Keratinocyte (primary cell): Measurements from ENCODE around the gene MAD1L1. TPM values are rescaled to one million over a fixed set of nuclear protein-coding genes. Genes with fewer than 3 reads are reported as not detected.
"Not testable (repeated sequence)": the region's sequence is repeated elsewhere in the genome, so short reads cannot be mapped to it uniquely, and the experiment has no call there.

Source experiments
- DNase-seq: peaks from one replicate; pipeline ENCODE4 v3.0.0-alpha.2; 2011; ENCODE audit warnings: low read depth, missing footprints, low spot score
- FAIRE-seq: peaks from 2 replicates; lab custom pipeline; 2011; peaks lifted over from hg19 to GRCh38; lab: Jason Lieb, UNC
- H2AFZ ChIP-seq: 2 replicates; pipeline ENCODE4 v1.6.0; 2012; ENCODE audit warnings: low read length, control low read depth, inconsistent platforms; ENCODE audit not compliant: control insufficient read depth
- H3K27ac ChIP-seq: 2 replicates; pipeline ENCODE4 v1.5.1; 2011; ENCODE audit warnings: low read length; ENCODE audit not compliant: control insufficient read depth, insufficient read depth
- H3K27me3 ChIP-seq: 3 replicates; pipeline ENCODE4 v1.6.0; 2011; ENCODE audit warnings: low read length; ENCODE audit not compliant: control insufficient read depth, insufficient read depth; ENCODE audit errors: extremely low read depth
- H3K36me3 ChIP-seq, 2 experiments: 2 replicates in 1 of 2; 3 replicates in 1 of 2; pipeline ENCODE4 v1.5.1; 2011; ENCODE audit warnings: low read length in 2 of 2, mild to moderate bottlenecking in 1 of 2; ENCODE audit not compliant: control insufficient read depth in 2 of 2, insufficient read depth in 2 of 2; ENCODE audit errors: extremely low read depth in 1 of 2
- H3K4me1 ChIP-seq: 3 replicates; pipeline ENCODE4 v1.5.1; 2011; ENCODE audit warnings: low read length; ENCODE audit not compliant: control insufficient read depth, insufficient read depth; ENCODE audit errors: extremely low read depth
- H3K4me2 ChIP-seq: 3 replicates; pipeline ENCODE4 v1.6.0; 2011; ENCODE audit warnings: low read depth, low read length; ENCODE audit not compliant: control insufficient read depth, insufficient read depth; ENCODE audit errors: extremely low read depth
- H3K4me3 ChIP-seq, 3 experiments: fragments of 200-600 bp in 1 of 3; sonication (generic) in 1 of 3; 2 replicates in 2 of 3; 3 replicates in 1 of 3; pipeline ENCODE4 v1.5.1; 2011 to 2016; ENCODE audit warnings: low read length in 3 of 3, mild to moderate bottlenecking in 3 of 3, control low read depth in 2 of 3, inconsistent platforms in 1 of 3, low read depth in 1 of 3, mixed read lengths in 1 of 3, mixed run types in 1 of 3, moderate library complexity in 1 of 3; ENCODE audit not compliant: control insufficient read depth in 2 of 3, insufficient read depth in 2 of 3; ENCODE audit errors: extremely low read depth in 1 of 3
- H3K79me2 ChIP-seq: 2 replicates; pipeline ENCODE4 v1.6.0; 2012; ENCODE audit warnings: low read length; ENCODE audit not compliant: control insufficient read depth, insufficient read depth
- H3K9ac ChIP-seq: 3 replicates; pipeline ENCODE4 v1.6.0; 2011; ENCODE audit warnings: low read length; ENCODE audit not compliant: control insufficient read depth, insufficient read depth; ENCODE audit errors: extremely low read depth
- H3K9me1 ChIP-seq: 3 replicates; pipeline ENCODE4 v1.6.0; 2011; ENCODE audit warnings: low read length; ENCODE audit not compliant: control insufficient read depth, insufficient read depth; ENCODE audit errors: extremely low read depth
- H3K9me3 ChIP-seq: 2 replicates; pipeline ENCODE4 v1.5.1; 2012; ENCODE audit warnings: low read depth, low read length; ENCODE audit not compliant: control insufficient read depth
- H4K20me1 ChIP-seq: 3 replicates; pipeline ENCODE4 v1.6.0; 2011; ENCODE audit warnings: low read length; ENCODE audit not compliant: control insufficient read depth, insufficient read depth; ENCODE audit errors: extremely low read depth
- EZH2 ChIP-seq: IDR thresholded peaks from one replicate; pipeline ENCODE4 v1.6.1; 2012; ENCODE audit warnings: inconsistent platforms, mild to moderate bottlenecking, low read length, moderate library complexity
- dilution Hi-C: fragments of 300-500 bp; cut with MboI; formaldehyde crosslinking; loops from one replicate; pipeline ENCODE4 v1.7.0; 2020; ENCODE audit warnings: low sequenced_read_pairs; ENCODE audit not compliant: extremely low pct_ligation_motif_present
- polyA plus RNA-seq, 5 experiments: library from polyadenylated mRNA; depleted of rRNA in 3 of 5; stranded (reverse) in 3 of 5; stranded (forward) in 1 of 5; unstranded in 1 of 5; fragments of >200 nt; gene quantifications; 1 replicate in 1 of 5; 2 replicates in 3 of 5; 3 replicates in 1 of 5; pipeline versions ENCODE4 v1.2.1 to v1.2.3, GENCODE V29; 2011 to 2012; ENCODE audit warnings: missing spikeins in 2 of 5, low read depth in 1 of 5, low replicate concordance in 1 of 5
- TF ChIP-seq, protein P1 (sequence below), 3 experiments: IDR thresholded peaks in 1 of 3; conservative IDR thresholded peaks in 1 of 3; optimal IDR thresholded peaks in 1 of 3; 2 replicates in 2 of 3; 3 replicates in 1 of 3; pipeline versions ENCODE3 to v1.5.1; 2011; ENCODE audit warnings: low read length in 3 of 3, mild to moderate bottlenecking in 3 of 3, moderate library complexity in 2 of 3, control low read depth in 1 of 3, inconsistent platforms in 1 of 3; ENCODE audit not compliant: insufficient read depth in 2 of 3; ENCODE audit errors: extremely low read depth in 1 of 3

Gene MAD1L1
- polyA plus RNA-seq, 1 donor (not counting 4 experiments of a cell fraction or from before 2014, with no cell fraction given): 18.0 TPM

DNA sequence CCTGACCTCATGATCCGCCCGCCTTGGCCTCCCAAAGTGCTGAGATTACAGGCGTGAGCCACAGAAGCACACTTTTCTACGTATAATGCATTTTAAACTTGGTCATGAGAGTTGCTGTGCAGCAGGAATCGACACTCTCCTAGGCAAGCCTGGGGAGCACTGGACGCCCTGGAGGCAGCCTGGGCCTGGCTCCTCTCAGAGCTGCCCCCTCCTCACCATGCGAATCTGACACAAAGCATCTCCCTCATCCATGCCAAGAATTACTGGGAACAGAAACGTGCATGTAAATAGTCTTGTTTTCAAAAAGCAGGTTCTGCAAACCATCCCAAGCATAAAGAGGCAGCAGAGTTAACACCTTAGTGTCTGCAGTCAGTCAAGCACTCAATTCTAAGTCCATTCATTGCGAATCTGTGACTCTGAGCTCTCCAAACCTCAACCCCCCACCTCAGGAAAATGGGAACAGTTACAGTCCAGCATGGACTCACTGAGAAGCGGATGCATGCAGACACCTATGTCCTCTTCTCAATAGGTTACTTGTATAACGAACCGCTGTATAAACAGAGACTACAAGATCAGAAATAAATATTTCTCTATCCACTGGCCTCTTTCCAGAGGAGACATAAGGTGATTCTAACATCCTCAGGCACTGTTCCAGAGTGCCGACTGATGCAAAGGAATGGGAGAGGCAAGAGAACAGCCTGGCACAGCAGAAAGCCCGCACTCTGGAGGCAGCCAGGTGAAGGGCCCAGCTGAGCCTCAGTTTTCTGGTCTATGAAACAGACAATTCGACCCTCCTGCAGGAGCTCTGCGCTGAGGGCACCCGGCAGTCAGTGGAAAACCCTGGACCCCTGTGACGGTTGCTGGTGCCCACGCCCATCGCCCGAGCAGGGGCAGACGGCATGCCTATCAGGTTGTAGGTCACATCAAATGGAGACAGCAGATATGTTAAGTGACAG lies 68.9 kb downstream of the MAD1L1 start:
- peaks cover 6 to 9% of the 10 kb centered on the region in 2 experiments for H3K36me3 ChIP-seq
- no peak for FAIRE-seq
- no peak overlapping the region for H2AFZ ChIP-seq
- no peaks in the 10 kb centered on the region for H3K9me3 ChIP-seq
- dilution Hi-C loops: no loop called here
- no peaks in the 10 kb centered on the region for H3K27me3 ChIP-seq
- H3K4me3 ChIP-seq: no peak overlapping the region
- TF ChIP-seq, protein P1, sequence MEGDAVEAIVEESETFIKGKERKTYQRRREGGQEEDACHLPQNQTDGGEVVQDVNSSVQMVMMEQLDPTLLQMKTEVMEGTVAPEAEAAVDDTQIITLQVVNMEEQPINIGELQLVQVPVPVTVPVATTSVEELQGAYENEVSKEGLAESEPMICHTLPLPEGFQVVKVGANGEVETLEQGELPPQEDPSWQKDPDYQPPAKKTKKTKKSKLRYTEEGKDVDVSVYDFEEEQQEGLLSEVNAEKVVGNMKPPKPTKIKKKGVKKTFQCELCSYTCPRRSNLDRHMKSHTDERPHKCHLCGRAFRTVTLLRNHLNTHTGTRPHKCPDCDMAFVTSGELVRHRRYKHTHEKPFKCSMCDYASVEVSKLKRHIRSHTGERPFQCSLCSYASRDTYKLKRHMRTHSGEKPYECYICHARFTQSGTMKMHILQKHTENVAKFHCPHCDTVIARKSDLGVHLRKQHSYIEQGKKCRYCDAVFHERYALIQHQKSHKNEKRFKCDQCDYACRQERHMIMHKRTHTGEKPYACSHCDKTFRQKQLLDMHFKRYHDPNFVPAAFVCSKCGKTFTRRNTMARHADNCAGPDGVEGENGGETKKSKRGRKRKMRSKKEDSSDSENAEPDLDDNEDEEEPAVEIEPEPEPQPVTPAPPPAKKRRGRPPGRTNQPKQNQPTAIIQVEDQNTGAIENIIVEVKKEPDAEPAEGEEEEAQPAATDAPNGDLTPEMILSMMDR (optimal IDR thresholded peaks at IDR 0.05 in 1 of 3, IDR thresholded peaks at IDR 0.05 in 1 of 3, conservative IDR thresholded peaks at IDR 0.05 in 1 of 3; ENCODE audit: extremely low read depth in 1 of 3, insufficient read depth in 2 of 3, low read length in 3 of 3): no peak
- no peak for TF ChIP-seq EZH2
- no peaks in the 10 kb centered on the region for H3K79me2 ChIP-seq
- no peak overlapping the region for H3K27ac ChIP-seq
- no peaks in the 10 kb centered on the region for H3K9me1 ChIP-seq
- H3K4me1 ChIP-seq: no peaks in the 10 kb centered on the region
- H3K4me2 ChIP-seq: no peak overlapping the region
- DNase-seq: no peak
- H3K9ac ChIP-seq: no peak overlapping the region
- no peaks in the 10 kb centered on the region for H4K20me1 ChIP-seq

DNA sequence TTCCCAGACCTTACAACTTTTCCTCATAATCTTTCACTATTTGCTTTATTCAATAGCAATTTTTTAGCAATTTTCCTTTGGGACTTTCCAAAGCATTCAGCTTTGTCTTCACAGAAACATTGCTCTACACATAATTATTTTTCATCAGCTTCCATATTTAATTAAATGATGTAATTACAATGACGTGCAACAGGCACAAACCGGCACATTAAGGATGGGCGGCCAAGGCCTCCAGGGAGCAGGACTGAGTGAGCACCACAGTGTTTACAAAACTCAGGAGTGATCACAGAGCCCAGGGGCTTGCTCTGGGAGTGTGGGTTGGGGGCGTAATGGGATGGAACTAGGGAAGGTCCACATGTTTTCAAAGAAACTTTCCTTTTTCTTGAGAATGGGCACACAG lies 69.8 kb downstream of the MAD1L1 start:
- no peak overlapping the region for H3K9ac ChIP-seq
- H3K4me2 ChIP-seq: no peak overlapping the region
- H2AFZ ChIP-seq: no peak overlapping the region
- DNase-seq (no peak), FAIRE-seq (no peak)
- no peaks in the 10 kb centered on the region for H3K79me2 ChIP-seq
- no peaks in the 10 kb centered on the region for H3K9me3 ChIP-seq
- dilution Hi-C loops: no loop called here
- H3K4me3 ChIP-seq: no peak overlapping the region
- no peaks in the 10 kb centered on the region for H3K4me1 ChIP-seq
- no peak overlapping the region for H3K27ac ChIP-seq
- TF ChIP-seq, protein P1 (optimal IDR thresholded peaks at IDR 0.05 in 1 of 3, IDR thresholded peaks at IDR 0.05 in 1 of 3, conservative IDR thresholded peaks at IDR 0.05 in 1 of 3; ENCODE audit: extremely low read depth in 1 of 3, insufficient read depth in 2 of 3, low read length in 3 of 3): no peak
- TF ChIP-seq EZH2: no peak
- H3K27me3 ChIP-seq: no peaks in the 10 kb centered on the region
- H3K9me1 ChIP-seq: no peaks in the 10 kb centered on the region
- peaks cover 2 to 6% of the 10 kb centered on the region in 2 experiments for H3K36me3 ChIP-seq
- H4K20me1 ChIP-seq: no peaks in the 10 kb centered on the region

DNA sequence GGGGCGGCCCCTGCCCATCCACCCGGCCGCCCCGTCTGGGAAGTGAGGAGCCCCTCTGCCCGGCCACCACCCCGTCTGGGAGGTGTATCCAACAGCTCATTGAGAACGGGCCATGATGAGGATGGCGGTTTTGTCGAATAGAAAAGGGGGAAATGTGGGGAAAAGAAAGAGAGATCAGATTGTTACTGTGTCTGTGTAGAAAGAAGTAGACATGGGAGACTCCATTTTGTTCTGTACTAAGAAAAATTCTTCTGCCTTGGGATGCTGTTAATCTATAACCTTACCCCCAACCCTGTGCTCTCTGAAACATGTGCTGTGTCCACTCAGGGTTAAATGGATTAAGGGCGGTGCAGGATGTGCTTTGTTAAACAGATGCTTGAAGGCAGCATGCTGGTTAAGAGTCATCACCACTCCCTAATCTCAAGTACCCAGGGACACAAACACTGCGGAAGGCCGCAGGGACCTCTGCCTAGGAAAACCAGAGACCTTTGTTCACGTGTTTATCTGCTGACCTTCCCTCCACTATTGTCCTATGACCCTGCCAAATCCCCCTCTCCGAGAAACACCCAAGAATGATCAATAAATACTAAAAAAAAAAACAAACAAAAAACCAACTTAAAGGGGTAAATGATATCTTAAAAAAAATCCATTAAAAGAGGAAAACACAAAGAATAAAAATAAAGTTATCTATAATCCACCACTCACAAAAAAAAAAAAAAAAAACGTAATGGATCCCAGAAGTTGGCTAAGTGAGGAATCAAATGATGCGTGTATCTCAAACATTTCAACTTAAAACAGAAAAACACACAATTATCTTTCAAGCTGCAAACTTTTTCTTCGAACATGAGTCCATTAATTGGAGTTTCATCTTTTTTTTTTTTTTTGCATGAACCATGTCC lies 70.5 kb downstream of the MAD1L1 start:
- H3K4me1 ChIP-seq, DNase-seq, FAIRE-seq, H2AFZ ChIP-seq, H3K27ac ChIP-seq, H3K27me3 ChIP-seq, H4K20me1 ChIP-seq, H3K4me2 ChIP-seq, H3K36me3 ChIP-seq, H3K9me3 ChIP-seq, H3K79me2 ChIP-seq, dilution Hi-C loops, H3K9ac ChIP-seq, H3K9me1 ChIP-seq, H3K4me3 ChIP-seq: not testable (repeated sequence)
